Fibroblast of skin of right quadriceps (primary cell): Measurements from ENCODE around the gene TRIB2.

ENCODE experiments used
- DNase-seq: peaks from one replicate; pipeline ENCODE4 v3.0.0-alpha.2; 2013

TRIB2 gene

GRCh38 chr2:12721566-12722446, 5.1 kb downstream of the TRIB2 start:
- peak; percentile 64 for DNase-seq

- DNase-seq = no peak
Measured at GRCh38 chr2:12722447-12723316, 5.9 kb downstream of the TRIB2 start.

- DNase-seq = no peak
Measured at GRCh38 chr2:12723736-12724463, 7.2 kb downstream of the TRIB2 start.

- no peak for DNase-seq
Measured at GRCh38 chr2:12725233-12726187, 8.8 kb downstream of the TRIB2 start.

GRCh38 chr2:12726271-12726670, 9.5 kb downstream of the TRIB2 start:
- DNase-seq = no peak

- no peak for DNase-seq
Measured at GRCh38 chr2:12727065-12727464, 10.3 kb downstream of the TRIB2 start.

GRCh38 chr2:12727641-12728040, 10.9 kb downstream of the TRIB2 start:
- no peak for DNase-seq

GRCh38 chr2:12728221-12728777, 11.6 kb downstream of the TRIB2 start:
- DNase-seq = no peak

GRCh38 chr2:12730265-12730664, 13.5 kb downstream of the TRIB2 start:
- no peak for DNase-seq

- no peak for DNase-seq
Measured at GRCh38 chr2:12731701-12732280, 15.1 kb downstream of the TRIB2 start.

GRCh38 chr2:12732651-12733050, 15.9 kb downstream of the TRIB2 start:
- DNase-seq = no peak

- no peak for DNase-seq
Measured at GRCh38 chr2:12733846-12734245, 17.1 kb downstream of the TRIB2 start.

GRCh38 chr2:12734914-12735654, 18.3 kb downstream of the TRIB2 start:
- DNase-seq = no peak

GRCh38 chr2:12737297-12737696, 20.6 kb downstream of the TRIB2 start:
- DNase-seq = no peak

- no peak for DNase-seq
Measured at GRCh38 chr2:12737738-12738485, 21.2 kb downstream of the TRIB2 start.

GRCh38 chr2:12739721-12740254, 23.1 kb downstream of the TRIB2 start:
- no peak for DNase-seq

- DNase-seq = no peak
Measured at GRCh38 chr2:12741380-12741779, 24.6 kb downstream of the TRIB2 start.

GRCh38 chr2:12742891-12743290, 26.2 kb downstream of the TRIB2 start:
- no peak for DNase-seq

GRCh38 chr2:12750166-12750905, 33.6 kb downstream of the TRIB2 start:
- no peak for DNase-seq
